WTC11 (cell line): ENCODE results near the gene CREB1. TPM values are rescaled to one million over a fixed set of nuclear protein-coding genes. Genes with fewer than 3 reads are reported as not detected.
A peak's percentile ranks its signal among the peaks of the same experiment; 100 is the strongest.

ENCODE experiments used
- ATAC-seq: fragments of 200-7000 bp; cut with Tn5 transposase; 2 replicates; pipeline ENCODE4 v1.10.0; 2021; ENCODE audit warnings: mild to moderate bottlenecking, moderate library complexity
- CTCF ChIA-PET: fragments of 300-600 bp; sonication (Branson Sonifier 250); formaldehyde crosslinking; loops from one replicate; lab custom pipeline; 2021; ENCODE audit warnings: antibody characterized with exemption; lab: Charles Lee
- POLR2A ChIA-PET: fragments of 350-600 bp; sonication (Branson Sonifier 250); formaldehyde crosslinking; loops from one replicate; lab custom pipeline; 2021; ENCODE audit warnings: antibody characterized with exemption; lab: Charles Lee
- DNase-seq: peaks from one replicate; pipeline ENCODE4 v3.0.0; 2021; ENCODE audit warnings: low spot score
- H3K27ac Mint-ChIP-seq: 2 replicates; pipeline ENCODE4 v1.8.0; 2021; ENCODE audit warnings: mixed read lengths
- H3K27me3 Mint-ChIP-seq: 2 replicates; pipeline ENCODE4 v1.8.0; 2021; ENCODE audit warnings: low read depth, mild to moderate bottlenecking, moderate library complexity, mixed read lengths
- H3K36me3 Mint-ChIP-seq: 2 replicates; pipeline ENCODE4 v1.8.0; 2021; ENCODE audit warnings: mixed read lengths
- H3K4me1 Mint-ChIP-seq: 2 replicates; pipeline ENCODE4 v1.8.0; 2022; ENCODE audit warnings: mixed read lengths
- H3K4me3 Mint-ChIP-seq: 2 replicates; pipeline ENCODE4 v1.8.0; 2021; ENCODE audit warnings: mild to moderate bottlenecking, moderate library complexity, mixed read lengths
- H3K9me3 Mint-ChIP-seq: 2 replicates; pipeline ENCODE4 v1.8.0; 2021; ENCODE audit warnings: mixed read lengths
- AR ChIP-seq: fragments of 250-450 bp; sonication (Bioruptor Pico); IDR thresholded peaks from 2 replicates; pipeline ENCODE4 v1.9.0; 2021; ENCODE audit warnings: mild to moderate bottlenecking
- ATF2 ChIP-seq: sonication (generic); formaldehyde crosslinking; IDR thresholded peaks from 2 replicates; pipeline ENCODE4 v1.8.1; 2022; ENCODE audit warnings: low read depth, missing genetic modification reagents, borderline replicate concordance
- ATF3 ChIP-seq: sonication (generic); formaldehyde crosslinking; conservative IDR thresholded peaks from 2 replicates; pipeline ENCODE4 v1.8.1; 2022; ENCODE audit warnings: mild to moderate bottlenecking, missing genetic modification reagents
- ESRRA ChIP-seq: sonication (generic); formaldehyde crosslinking; IDR thresholded peaks from 2 replicates; pipeline ENCODE4 v1.8.1; 2022; ENCODE audit warnings: mild to moderate bottlenecking, missing genetic modification reagents, borderline replicate concordance
- GRHL2 ChIP-seq: fragments of 250-450 bp; sonication (Bioruptor Pico); IDR thresholded peaks from 2 replicates; pipeline ENCODE4 v1.8.0; 2022; ENCODE audit warnings: mild to moderate bottlenecking, moderate library complexity; ENCODE audit not compliant: insufficient replicate concordance, severe bottlenecking
- HMGA2 ChIP-seq: fragments of 250-450 bp; sonication (Bioruptor Pico); IDR thresholded peaks from 2 replicates; pipeline ENCODE4 v1.4.0; 2021; ENCODE audit warnings: mild to moderate bottlenecking, moderate library complexity
- MXD4 ChIP-seq: fragments of 250-450 bp; sonication (Bioruptor Pico); IDR thresholded peaks from 2 replicates; pipeline ENCODE4 v1.8.0; 2021; ENCODE audit warnings: mild to moderate bottlenecking, moderate library complexity, borderline replicate concordance
- NFYB ChIP-seq: sonication (generic); formaldehyde crosslinking; conservative IDR thresholded peaks from 2 replicates; pipeline ENCODE4 v1.8.0; 2022; ENCODE audit warnings: low read depth, missing genetic modification reagents
- PRDM15 ChIP-seq: sonication (generic); formaldehyde crosslinking; IDR thresholded peaks from 2 replicates; pipeline ENCODE4 v1.8.0; 2022; ENCODE audit warnings: missing genetic modification reagents
- PRRX2 ChIP-seq: fragments of 250-450 bp; sonication (Bioruptor Pico); IDR thresholded peaks from 2 replicates; pipeline ENCODE4 v1.8.0; 2021; ENCODE audit warnings: mild to moderate bottlenecking
- RORB ChIP-seq: fragments of 250-450 bp; sonication (Bioruptor Pico); IDR thresholded peaks from 2 replicates; pipeline ENCODE4 v1.9.0; 2021; ENCODE audit warnings: mild to moderate bottlenecking
- TEAD1 ChIP-seq: sonication (generic); formaldehyde crosslinking; IDR thresholded peaks from 2 replicates; pipeline ENCODE4 v1.8.0; 2022; ENCODE audit warnings: mild to moderate bottlenecking, missing genetic modification reagents
- TEAD4 ChIP-seq: sonication (generic); formaldehyde crosslinking; IDR thresholded peaks from 2 replicates; pipeline ENCODE4 v1.8.0; 2022; ENCODE audit warnings: mild to moderate bottlenecking, missing genetic modification reagents
- ZNF425 ChIP-seq: fragments of 250-450 bp; sonication (Bioruptor Pico); conservative IDR thresholded peaks from 2 replicates; pipeline ENCODE4 v1.9.0; 2021; ENCODE audit warnings: mild to moderate bottlenecking
- ZNF512 ChIP-seq: sonication (generic); formaldehyde crosslinking; IDR thresholded peaks from 2 replicates; pipeline ENCODE4 v1.8.1; 2022; ENCODE audit warnings: missing genetic modification reagents, borderline replicate concordance
- ZSCAN18 ChIP-seq: fragments of 250-450 bp; sonication (Bioruptor Pico); IDR thresholded peaks from 2 replicates; pipeline ENCODE4 v2.1.2; 2022; ENCODE audit warnings: mild to moderate bottlenecking, moderate library complexity
- total RNA-seq: library from RNA; stranded (reverse); gene quantifications from 3 replicates; pipeline ENCODE4 v1.2.3, GENCODE V29; 2021

The CREB1 gene
- total RNA-seq, 1 experiment from 2014 or later: 97.7 TPM

- ATAC-seq (no peak), DNase-seq (no peak)
- H3K36me3 Mint-ChIP-seq: peaks cover 12% of the 10 kb centered on the region; the same call in 1 of the 2 replicates
- POLR2A ChIA-PET: no interaction called here
- no peak overlapping the region for H3K4me3 Mint-ChIP-seq
- no peaks in the 10 kb centered on the region for H3K9me3 Mint-ChIP-seq
- CTCF ChIA-PET: no interaction called here
- H3K27ac Mint-ChIP-seq: no peak overlapping the region
- TF ChIP-seq ATF3 (CRISPR knock-in tag): no peak
- no peak for TF ChIP-seq PRDM15 (CRISPR knock-in tag)
- no peak for TF ChIP-seq ESRRA
- H3K4me1 Mint-ChIP-seq: peaks cover 5% of the 10 kb centered on the region; the same call in 1 of the 2 replicates
- H3K27me3 Mint-ChIP-seq: no peaks in the 10 kb centered on the region
These were observed 70.5 kb downstream of the CREB1 start for GRCh38 chr2:207600231-207600630.

- peaks cover 5% of the 10 kb centered on the region; the same call in 1 of the 2 replicates for H3K4me1 Mint-ChIP-seq
- DNase-seq: no peak
- POLR2A ChIA-PET: no interaction called here
- ATAC-seq: no peak
- H3K9me3 Mint-ChIP-seq: no peaks in the 10 kb centered on the region
- TF ChIP-seq TEAD4: no peak
- TF ChIP-seq PRRX2 (CRISPR knock-in tag): no peak
- TF ChIP-seq ZNF512 (CRISPR knock-in tag): no peak
- TF ChIP-seq AR (CRISPR knock-in tag): no peak
- TF ChIP-seq RORB (CRISPR knock-in tag): no peak
- no peak for TF ChIP-seq ZNF425
- no peak for TF ChIP-seq ZSCAN18 (CRISPR knock-in tag)
- TF ChIP-seq NFYB (CRISPR knock-in tag): no peak
- no peak for TF ChIP-seq GRHL2 (CRISPR knock-in tag)
- no peak for TF ChIP-seq HMGA2
- no peak for TF ChIP-seq ATF2 (CRISPR knock-in tag)
- TF ChIP-seq MXD4 (CRISPR knock-in tag): no peak
- no peak for TF ChIP-seq TEAD1 (CRISPR knock-in tag)
- CTCF ChIA-PET: interaction anchor here (1.8 kb wide), 1 partner anchor 438 kb away, joined by 5 read pairs; no protein-coding TSS in a partner anchor
- peak overlapping the region; percentile 23; the same call in 1 of the 2 replicates for H3K27ac Mint-ChIP-seq
- peaks cover 12% of the 10 kb centered on the region; the same call in 1 of the 2 replicates for H3K36me3 Mint-ChIP-seq
- H3K27me3 Mint-ChIP-seq: no peaks in the 10 kb centered on the region
- H3K4me3 Mint-ChIP-seq: no peak overlapping the region
These were observed 72.0 kb downstream of the CREB1 start for GRCh38 chr2:207601774-207602173.
